GM19099 (cell line): Measurements from ENCODE around the gene TOX2.

Experiments
- POLR2A ChIP-seq: IDR thresholded peaks from 3 replicates; pipeline ENCODE4 v1.6.1; 2011; ENCODE audit warnings: low read depth; ENCODE audit not compliant: insufficient read length; ENCODE audit errors: extremely low read depth

Gene TOX2

DNA sequence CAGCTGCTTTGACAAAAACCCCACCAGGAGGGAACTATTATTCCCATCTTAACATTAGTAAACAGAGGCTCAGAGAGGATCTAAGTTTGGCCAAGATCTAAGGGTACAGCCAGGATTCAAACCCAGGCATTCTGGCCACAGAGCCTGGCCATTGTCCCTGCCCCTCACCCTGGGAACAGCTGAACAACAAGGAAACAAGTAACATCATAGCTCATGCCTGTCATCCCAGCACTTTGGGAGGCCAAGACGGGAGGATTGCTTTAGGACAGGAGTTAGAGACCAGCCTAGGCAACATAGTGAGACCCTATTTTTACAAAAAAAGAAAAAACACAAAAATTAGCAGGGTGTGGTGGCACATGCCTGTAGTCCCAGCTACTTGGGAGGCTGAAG, 27.5 kb downstream of the TOX2 start:
- TF ChIP-seq POLR2A, result no peak

DNA sequence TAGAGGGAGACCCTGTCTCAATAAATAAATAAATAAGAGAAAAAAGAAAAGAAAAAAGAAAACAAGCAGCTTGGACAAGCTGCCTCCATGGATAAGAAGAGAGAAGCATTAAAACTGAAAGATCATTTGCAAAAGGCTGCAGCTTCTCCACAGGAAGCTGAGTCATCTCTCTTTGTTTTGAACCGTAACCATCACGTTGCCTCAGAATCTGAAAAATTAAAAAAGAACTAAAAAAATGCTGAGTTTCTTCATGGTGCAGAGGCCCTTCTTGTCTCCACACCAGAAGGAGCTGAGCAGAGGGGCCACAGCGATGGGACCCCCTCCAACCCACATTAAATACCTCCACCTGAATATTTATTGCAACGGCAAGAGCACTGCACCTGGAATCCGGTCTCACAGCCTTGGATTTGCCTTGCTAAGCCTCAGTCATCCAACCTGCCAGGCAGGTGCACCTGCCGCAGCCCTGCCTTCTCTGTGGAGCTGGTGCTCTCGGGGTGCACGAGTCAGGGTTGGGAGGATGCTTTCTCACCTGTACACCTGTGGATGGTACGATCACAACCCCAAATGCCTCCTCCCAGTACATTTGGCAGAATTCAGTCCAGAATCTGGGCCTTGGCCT, 28.1 kb downstream of the TOX2 start:
- TF ChIP-seq POLR2A, result peak; percentile 13

DNA sequence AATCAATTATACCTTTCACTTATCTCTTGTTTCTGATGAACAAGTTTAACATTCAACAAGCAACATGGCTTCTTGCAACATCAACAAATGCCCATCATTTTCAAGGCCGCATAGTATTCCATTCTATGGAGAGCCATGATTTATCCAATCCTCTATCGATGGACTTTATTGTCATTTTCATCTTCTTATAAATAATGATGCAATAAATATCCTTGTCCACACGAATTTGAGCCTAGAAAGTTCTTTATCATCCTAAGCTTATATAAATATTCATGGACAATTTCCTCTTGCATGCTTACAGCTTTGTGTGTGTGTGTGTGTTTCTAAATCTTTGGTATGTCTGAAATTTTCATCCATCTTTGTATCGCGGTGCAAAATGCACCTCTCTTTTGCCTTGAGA, 29.1 kb downstream of the TOX2 start:
- no peak for TF ChIP-seq POLR2A

DNA sequence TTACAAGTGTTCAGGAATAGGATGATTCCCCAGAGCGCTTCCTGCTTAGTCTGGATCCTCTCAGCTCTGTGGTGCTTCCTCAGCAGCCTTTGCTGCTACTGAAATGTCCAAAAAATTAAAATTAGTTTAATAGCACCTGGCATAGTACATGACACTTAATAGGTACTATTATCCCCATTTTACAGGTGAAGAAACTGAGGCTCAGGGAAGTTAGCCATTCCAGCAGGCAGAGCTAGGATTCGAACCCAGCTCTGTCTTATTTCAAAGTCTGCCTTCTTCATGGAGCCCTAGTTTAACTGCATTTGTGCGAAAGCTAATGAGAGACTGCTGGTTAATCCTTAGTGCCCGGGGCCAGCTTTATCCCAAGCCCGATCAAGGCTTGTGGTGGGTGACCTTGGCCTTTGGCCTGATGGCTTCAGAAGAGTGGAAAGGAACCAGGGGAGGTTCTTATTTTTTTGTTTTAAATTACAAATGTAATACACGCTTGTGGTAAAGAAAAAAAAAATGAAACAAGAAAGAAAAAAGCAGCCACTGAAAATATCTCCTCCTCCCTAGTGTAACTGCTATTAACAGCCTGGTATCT, 30.1 kb downstream of the TOX2 start:
- no peak for TF ChIP-seq POLR2A

DNA sequence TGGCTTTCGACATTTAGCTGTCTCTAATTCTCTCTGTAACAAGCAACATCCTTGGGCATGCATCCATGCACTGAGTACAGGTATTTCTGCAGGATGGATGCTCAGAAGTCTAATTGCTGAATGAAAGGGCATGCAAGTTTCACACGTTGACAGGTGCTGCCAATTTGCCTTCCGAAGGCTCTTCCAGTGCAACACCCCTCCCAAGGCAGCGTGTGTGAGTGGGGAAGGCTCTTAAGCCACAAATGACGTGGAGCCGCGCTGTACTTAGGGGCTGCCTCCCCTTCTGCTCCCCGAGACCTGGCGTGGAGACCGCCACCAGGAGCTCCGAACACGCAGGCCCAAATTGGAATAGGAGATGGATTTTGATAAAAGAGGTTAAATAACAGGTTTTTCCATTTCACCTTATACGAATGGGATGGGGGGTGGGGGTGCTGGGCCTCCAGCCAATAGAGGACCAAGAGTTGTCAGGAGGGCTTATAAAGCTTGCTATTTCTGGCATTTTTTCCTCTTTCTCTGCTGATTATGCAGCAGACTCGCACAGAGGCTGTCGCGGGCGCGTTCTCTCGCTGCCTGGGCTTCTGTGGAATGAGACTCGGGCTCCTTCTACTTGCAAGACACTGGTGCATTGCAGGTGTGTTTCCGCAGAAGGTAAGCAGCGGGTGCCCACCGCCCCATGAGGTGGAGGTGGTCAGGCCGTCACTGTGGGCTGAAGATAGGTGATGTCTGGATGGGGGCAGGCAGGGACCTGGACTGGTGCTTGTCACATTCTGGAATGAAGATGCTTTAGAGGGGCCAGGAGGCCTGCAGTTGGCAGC, 30.9 kb downstream of the TOX2 start:
- no peak for TF ChIP-seq POLR2A

DNA sequence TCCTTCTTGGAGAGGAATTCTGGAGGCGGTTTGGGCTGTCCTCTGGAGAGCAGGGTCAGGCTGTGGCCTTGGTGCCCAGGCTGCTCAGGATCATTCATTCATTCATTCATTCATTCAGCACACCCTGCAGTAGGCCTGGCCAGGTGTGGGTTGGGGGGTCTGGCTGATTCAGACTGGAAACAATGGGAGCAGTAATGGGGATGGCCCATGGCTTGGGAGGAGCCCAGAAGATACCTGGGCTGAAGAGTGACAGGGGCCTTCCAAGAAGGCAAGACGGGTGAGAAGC, 31.5 kb downstream of the TOX2 start:
- TF ChIP-seq POLR2A, result no peak

DNA sequence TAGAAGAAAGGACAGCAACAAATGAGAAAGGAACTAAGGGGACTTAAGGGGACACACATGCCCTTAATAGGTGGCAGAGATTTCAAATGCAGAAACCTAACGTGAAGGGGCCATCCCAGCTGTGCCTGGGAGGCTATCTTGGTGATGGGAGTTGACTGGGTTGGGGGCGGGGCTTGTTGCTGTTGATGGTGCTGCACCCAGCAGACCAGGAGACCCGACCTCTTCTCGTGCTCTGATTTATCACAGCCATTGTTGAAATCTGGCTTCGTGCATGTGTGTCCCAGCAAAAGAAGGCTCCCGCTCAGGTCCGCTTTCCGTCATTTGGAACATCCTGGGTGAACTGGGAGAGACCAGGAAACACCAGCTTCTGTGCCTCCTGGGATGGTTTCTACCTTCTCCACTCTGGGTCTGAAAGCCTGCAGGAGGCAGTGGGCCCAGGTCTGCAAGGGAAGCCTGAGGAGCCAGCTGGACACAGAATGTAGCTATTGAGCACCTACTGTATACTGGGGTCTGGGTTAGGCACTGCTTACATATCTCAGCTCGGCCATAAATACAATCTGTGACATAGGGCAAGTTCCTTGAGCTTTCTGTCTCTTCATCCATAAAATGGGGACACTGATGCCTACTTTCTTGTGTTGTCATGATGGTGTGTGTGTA, 32.1 kb downstream of the TOX2 start:
- TF ChIP-seq POLR2A, result no peak

DNA sequence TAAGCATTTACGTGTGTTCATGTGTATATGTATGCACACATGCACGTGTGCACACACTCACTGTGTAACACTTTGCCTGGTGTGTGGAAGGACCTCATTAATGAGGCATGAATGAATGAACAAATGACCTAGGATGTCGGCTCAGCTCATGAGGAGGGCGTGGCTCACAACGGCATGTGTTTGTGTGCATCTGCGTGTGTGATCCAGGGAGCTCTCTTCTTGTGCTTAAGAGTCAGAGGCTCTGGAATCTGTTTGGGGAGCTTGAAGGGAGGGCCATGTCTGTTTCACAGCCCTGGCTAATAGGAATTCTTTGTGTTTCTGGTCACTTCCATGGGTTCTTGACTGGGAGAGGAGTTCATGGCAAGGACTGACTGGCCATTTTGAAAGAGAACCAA, 32.7 kb downstream of the TOX2 start:
- TF ChIP-seq POLR2A, result no peak

DNA sequence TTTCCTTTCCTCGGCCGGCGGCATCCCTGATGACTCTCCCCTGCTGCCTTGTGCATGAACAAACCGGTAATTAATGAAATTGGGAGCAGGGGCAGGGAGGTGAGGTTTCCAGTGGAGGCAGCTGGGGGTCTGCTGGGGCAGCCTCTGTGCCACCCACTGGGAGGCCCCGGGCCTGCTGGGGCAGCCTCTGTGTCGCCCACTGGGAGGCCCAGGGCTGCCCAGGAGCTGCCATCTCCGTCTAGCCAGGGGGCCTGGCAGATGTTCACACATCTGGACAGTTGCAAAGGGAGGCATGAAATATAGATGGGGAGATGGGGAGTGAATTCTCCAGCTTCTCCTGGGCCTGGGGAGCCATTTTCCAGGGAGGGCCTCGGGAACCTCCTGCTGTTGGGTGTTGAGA, 33.8 kb downstream of the TOX2 start:
- no peak for TF ChIP-seq POLR2A

DNA sequence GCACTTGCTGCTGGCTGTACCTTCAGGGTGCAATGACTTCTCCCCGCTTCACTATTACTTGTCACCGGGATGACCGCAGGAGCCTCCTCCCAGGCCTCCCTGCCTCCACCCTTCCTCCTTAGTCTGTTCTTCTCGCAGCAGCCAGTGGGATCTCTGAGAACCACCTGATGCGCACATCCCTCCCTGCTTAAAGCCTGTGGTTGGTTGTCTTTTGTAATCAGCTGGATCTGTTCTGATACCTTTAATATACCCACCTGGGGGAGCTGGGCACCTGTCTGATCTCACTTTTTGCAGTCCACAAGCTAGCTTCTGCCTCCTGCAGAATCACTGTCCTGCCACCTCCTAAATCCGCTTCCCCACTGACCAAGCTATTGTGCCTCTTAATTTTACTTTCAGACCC, 34.6 kb downstream of the TOX2 start:
- TF ChIP-seq POLR2A, result no peak

DNA sequence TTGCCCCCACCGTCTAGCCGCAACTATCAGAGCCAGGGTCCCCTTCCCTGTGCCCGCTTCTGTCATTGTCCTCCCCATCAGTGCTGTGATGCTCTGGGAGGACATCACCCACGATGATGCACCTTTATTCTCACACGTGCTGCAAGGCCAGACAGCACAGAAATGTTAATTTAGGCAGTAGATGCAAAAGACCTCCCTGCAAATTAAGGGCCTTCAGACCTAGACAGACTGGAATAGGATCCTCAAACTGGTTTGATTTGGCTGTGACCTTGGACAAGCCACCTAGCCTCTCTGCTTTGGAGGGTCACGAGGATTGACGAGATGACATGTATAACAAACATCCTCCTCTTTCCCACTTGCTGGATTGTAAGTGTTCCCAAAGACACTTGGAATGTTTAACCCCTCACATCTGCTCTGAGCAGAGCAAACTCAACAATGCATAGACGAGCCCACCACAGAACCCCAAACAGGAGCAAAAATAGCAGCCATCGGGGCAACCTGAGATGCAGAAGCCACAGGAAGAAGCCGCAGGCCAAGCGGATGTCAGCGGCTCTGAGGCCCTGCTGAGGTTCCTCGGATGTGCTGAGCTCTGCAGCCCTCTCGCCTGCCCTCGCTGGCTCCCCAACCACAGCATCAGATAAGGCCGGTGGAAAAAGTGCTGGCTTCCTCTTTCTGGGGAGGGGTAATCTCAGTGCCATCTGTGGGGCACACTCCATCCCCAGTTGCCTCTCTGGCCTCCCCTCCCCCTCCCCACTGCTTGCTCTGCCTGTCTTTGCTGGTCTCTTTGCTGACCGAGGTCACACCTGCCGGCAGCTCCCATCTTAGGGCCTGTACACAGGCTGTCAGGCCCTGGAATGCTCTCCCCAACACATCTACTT, 35.3 kb downstream of the TOX2 start:
- peak; percentile 28 for TF ChIP-seq POLR2A

DNA sequence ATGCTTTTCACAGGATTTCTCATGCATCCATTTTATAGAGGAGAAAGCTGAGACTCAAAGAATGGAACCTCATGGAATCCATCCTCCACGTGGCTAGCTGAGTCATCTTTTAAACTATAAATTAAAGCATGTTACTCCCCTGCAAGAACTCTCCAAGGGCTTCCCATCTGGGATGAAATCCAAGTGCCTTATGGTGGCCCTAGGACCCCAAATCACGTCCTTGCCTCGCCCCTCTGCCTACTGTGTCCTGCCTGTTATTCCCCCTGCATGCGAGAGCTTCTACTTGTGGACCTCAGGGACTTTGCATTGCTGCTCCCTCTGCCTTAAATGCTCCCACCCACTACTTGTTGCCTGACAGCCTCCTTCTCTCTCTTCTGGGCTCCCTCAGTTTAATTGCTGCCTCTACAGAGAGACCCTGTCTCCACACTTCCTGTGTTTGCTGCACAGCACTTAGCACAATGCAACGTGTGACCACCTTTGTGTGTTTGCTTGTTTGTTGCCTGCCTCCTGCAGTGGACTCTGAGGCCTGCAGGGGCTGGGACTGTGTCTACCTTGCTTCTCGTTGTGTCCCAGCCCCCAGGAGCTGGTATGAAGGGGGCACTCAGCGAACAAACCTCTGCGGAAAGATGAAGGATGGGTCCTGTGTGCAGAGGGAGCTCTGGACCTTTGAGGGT, 39.4 kb downstream of the TOX2 start:
- TF ChIP-seq POLR2A, result no peak

DNA sequence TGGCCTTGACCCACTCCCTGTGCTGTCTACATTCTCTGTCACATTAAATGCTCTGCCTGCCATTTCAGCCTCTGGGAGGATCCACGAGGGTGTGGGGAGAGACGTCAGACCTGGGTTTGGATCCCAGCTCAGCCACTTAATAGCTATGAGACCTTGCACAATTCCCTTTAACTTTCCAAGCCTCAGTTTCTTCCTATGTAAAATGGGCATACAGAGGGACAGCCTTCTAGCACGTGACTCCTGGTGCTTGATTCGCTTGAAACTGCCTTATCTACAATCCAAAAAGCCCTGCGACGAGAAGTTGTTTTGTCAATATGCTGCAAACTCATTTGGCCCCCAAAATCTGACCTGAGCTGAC, 40.0 kb downstream of the TOX2 start:
- TF ChIP-seq POLR2A, result no peak

DNA sequence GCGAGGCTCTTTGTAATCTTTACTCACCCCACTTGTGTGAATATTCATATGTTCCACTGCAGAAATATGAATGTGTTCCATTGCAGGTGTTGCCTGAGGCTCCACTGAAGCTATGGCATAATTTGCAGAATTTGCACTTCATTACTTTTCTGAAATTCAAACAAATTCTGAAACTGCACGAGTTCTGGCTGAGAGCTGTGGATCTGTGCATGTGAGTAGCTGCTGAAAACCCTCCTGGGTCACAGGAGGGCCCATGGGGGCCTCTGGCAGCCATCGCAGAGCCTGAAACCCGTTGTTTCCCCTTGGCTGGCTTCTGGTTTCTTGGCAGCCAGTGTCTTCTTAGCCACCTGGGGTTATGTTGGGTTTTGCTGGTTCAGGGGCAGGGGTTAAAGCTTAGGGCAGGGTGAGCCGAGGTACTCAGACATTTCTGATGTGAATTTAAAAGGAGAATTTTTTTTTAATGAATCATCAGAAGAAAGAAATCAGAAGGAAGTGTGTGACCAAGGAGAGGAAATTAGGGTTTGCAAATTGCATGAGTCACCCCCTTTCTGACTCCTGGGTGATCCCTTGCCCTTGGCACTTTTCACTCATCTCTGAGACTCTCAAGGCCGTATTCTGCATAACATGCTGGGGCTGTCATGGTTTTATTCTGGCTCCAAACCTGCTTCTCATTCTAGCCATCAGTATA, 40.6 kb downstream of the TOX2 start:
- TF ChIP-seq POLR2A, result peak; percentile 26
